ENCODE data around the gene PSTPIP1.

Gene PSTPIP1

GRCh38 chr15:76999996-77000395 lies 5.1 kb downstream of the PSTPIP1 start:
- no peak for DNase-seq (ENCODE audit: low read depth)

- no peak for DNase-seq (ENCODE audit: low read depth)
These were observed 6.4 kb downstream of the PSTPIP1 start for GRCh38 chr15:77001351-77001750.

- DNase-seq (ENCODE audit: low read depth): no peak
These were observed 7.0 kb downstream of the PSTPIP1 start for GRCh38 chr15:77001966-77002365.

- no peak for DNase-seq (ENCODE audit: low read depth)
These were observed 7.5 kb downstream of the PSTPIP1 start for GRCh38 chr15:77002436-77002835.

- no peak for DNase-seq (ENCODE audit: low read depth)
These were observed 8.3 kb downstream of the PSTPIP1 start for GRCh38 chr15:77002954-77003912.

GRCh38 chr15:77004189-77004588 lies 9.3 kb downstream of the PSTPIP1 start:
- no peak for DNase-seq (ENCODE audit: low read depth)

GRCh38 chr15:77009176-77009575 lies 14.2 kb downstream of the PSTPIP1 start:
- no peak for DNase-seq (ENCODE audit: low read depth)

- DNase-seq (ENCODE audit: low read depth): peak; percentile 23
These were observed 14.9 kb downstream of the PSTPIP1 start for GRCh38 chr15:77009646-77010311.

- DNase-seq (ENCODE audit: low read depth): no peak
These were observed 15.4 kb downstream of the PSTPIP1 start for GRCh38 chr15:77010312-77010686.

- DNase-seq (ENCODE audit: low read depth): no peak
These were observed 15.9 kb downstream of the PSTPIP1 start for GRCh38 chr15:77010857-77011256.

- DNase-seq (ENCODE audit: low read depth): no peak
These were observed 17.3 kb downstream of the PSTPIP1 start for GRCh38 chr15:77012117-77012712.

GRCh38 chr15:77012868-77013267 lies 17.9 kb downstream of the PSTPIP1 start:
- DNase-seq (ENCODE audit: low read depth): no peak

GRCh38 chr15:77013776-77014131 lies 18.8 kb downstream of the PSTPIP1 start:
- DNase-seq (ENCODE audit: low read depth): no peak

- no peak for DNase-seq (ENCODE audit: low read depth)
These were observed 19.5 kb downstream of the PSTPIP1 start for GRCh38 chr15:77014132-77015081.

- no peak for DNase-seq (ENCODE audit: low read depth)
These were observed 20.9 kb downstream of the PSTPIP1 start for GRCh38 chr15:77015646-77016320.

GRCh38 chr15:77016321-77016695 lies 21.4 kb downstream of the PSTPIP1 start:
- no peak for DNase-seq (ENCODE audit: low read depth)

- no peak for DNase-seq (ENCODE audit: low read depth)
These were observed 22.2 kb downstream of the PSTPIP1 start for GRCh38 chr15:77017091-77017660.

- no peak for DNase-seq (ENCODE audit: low read depth)
These were observed 23.1 kb downstream of the PSTPIP1 start for GRCh38 chr15:77017761-77018720.

- DNase-seq (ENCODE audit: low read depth): no peak
These were observed 24.0 kb downstream of the PSTPIP1 start for GRCh38 chr15:77018796-77019505.
